ENCODE data around the gene RPS8. TPM values are rescaled to one million over a fixed set of nuclear protein-coding genes. Genes with fewer than 3 reads are reported as not detected.

Gene RPS8
- total RNA-seq, 6 donors from 2014 or later: 507 to 1,439 (median 1,183) TPM

DNA sequence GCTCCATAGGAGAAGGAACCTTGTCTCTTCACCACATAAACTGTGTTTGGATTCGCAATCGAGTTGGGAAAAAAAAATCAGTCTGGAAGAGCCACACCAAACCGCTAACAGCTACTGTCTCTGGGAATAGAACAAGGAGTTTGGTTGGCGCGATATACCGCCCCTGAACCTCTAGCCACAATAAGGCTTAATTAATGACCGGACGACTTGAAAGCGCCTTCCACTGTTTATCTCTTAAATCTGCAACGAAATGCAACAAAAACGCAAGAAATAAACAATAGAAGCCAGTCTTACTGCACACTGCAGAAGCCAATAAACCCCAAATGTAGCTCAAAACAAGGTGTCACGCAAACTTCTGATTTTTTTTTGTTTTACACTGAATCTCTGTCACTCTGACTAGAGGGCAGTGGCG is 43.9 kb downstream of the RPS8 start:
- Histone ChIP-seq H3K27ac (peak overlapping the region; percentile 86 to 96 (median 91)), H3K36me3 (peaks cover 0 to 4% (median 0%) of the 10 kb centered on the region in 4 donors), H3K4me3 (peak overlapping the region in 3 of 4 donors; percentile 48 to 61 (median 54)), H3K4me1 (peaks cover 16 to 43% (median 24%) of the 10 kb centered on the region in 4 donors), H3K27me3 (no peaks in the 10 kb centered on the region), H3K9me3 (no peaks in the 10 kb centered on the region)
- TF ChIP-seq EP300 (IDR thresholded peaks at IDR 0.05) (no peak), POLR2A (IDR thresholded peaks at IDR 0.05) (no peak), POLR2AphosphoS5 (IDR thresholded peaks at IDR 0.05) (no peak)
- TF ChIP-seq, protein P1, sequence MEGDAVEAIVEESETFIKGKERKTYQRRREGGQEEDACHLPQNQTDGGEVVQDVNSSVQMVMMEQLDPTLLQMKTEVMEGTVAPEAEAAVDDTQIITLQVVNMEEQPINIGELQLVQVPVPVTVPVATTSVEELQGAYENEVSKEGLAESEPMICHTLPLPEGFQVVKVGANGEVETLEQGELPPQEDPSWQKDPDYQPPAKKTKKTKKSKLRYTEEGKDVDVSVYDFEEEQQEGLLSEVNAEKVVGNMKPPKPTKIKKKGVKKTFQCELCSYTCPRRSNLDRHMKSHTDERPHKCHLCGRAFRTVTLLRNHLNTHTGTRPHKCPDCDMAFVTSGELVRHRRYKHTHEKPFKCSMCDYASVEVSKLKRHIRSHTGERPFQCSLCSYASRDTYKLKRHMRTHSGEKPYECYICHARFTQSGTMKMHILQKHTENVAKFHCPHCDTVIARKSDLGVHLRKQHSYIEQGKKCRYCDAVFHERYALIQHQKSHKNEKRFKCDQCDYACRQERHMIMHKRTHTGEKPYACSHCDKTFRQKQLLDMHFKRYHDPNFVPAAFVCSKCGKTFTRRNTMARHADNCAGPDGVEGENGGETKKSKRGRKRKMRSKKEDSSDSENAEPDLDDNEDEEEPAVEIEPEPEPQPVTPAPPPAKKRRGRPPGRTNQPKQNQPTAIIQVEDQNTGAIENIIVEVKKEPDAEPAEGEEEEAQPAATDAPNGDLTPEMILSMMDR (IDR thresholded peaks at IDR 0.05): no peak
- 2 to 3% methylated on average over 13 of the region's 13 CpGs for whole genome bisulfite sequencing, 2 donors
- DNase-seq: no peak
- ATAC-seq (ENCODE audit: low FRiP score in 2 of 2): peak in 1 of 2 donors; percentile 7

DNA sequence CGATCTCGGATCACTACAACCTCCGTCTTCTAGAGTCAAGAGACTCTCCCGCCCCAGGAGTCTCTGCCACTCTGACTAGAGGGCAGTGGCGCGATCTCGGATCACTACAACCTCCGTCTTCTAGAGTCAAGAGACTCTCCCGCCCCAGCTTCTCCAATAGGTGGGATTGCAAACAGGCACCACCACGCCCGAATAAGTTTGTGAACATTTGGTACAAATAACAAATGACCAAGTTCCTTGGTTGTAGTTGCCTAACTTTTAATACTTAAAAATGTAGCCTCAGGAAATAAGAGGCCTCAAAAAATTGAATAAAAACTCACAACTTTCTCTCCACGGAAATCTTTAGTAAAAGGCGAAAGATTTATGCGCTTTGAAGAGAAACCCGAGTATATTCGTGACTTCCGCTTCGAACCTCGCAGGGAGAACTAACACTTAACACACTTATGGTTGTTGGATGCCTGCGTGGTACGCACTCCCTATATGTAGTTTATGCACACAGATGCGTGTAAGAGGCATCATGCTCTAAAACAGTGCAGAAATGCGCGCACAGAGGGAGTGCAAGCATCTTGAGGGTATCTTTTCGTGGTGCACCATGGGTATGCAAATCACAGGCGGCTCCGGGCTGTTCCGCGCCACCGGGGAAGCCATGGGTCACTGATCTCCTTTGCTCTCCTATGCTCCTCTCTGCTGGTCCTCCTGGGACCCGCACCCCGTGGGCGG is 44.4 kb downstream of the RPS8 start:
- TF ChIP-seq, protein P1 (IDR thresholded peaks at IDR 0.05): peak in 4 of 6 experiments; percentile 9 to 47 (median 29)
- TF ChIP-seq POLR2AphosphoS5 (IDR thresholded peaks at IDR 0.05) (peak; percentile 79 to 96), POLR2A (IDR thresholded peaks at IDR 0.05) (peak in 3 of 4 donors; percentile 44 to 91 (median 87)), EP300 (IDR thresholded peaks at IDR 0.05) (no peak)
- H3K4me1 ChIP-seq: peaks cover 15 to 37% (median 20%) of the 10 kb centered on the region in 4 donors
- H3K27ac ChIP-seq: peak overlapping the region; percentile 86 to 96 (median 91)
- H3K9me3 ChIP-seq: no peaks in the 10 kb centered on the region
- 1 to 3% methylated on average over 25 to 33 of the region's 33 CpGs for WGBS, 2 donors
- no peaks in the 10 kb centered on the region for H3K27me3 ChIP-seq
- peaks cover 0 to 4% (median 0%) of the 10 kb centered on the region in 4 donors for H3K36me3 ChIP-seq
- peak overlapping the region; percentile 11 to 61 (median 51) for H3K4me3 ChIP-seq
- DNase-seq (peak in 1 of 2 donors; percentile 83), ATAC-seq (ENCODE audit: low FRiP score in 2 of 2) (peak; percentile 88 to 94)

DNA sequence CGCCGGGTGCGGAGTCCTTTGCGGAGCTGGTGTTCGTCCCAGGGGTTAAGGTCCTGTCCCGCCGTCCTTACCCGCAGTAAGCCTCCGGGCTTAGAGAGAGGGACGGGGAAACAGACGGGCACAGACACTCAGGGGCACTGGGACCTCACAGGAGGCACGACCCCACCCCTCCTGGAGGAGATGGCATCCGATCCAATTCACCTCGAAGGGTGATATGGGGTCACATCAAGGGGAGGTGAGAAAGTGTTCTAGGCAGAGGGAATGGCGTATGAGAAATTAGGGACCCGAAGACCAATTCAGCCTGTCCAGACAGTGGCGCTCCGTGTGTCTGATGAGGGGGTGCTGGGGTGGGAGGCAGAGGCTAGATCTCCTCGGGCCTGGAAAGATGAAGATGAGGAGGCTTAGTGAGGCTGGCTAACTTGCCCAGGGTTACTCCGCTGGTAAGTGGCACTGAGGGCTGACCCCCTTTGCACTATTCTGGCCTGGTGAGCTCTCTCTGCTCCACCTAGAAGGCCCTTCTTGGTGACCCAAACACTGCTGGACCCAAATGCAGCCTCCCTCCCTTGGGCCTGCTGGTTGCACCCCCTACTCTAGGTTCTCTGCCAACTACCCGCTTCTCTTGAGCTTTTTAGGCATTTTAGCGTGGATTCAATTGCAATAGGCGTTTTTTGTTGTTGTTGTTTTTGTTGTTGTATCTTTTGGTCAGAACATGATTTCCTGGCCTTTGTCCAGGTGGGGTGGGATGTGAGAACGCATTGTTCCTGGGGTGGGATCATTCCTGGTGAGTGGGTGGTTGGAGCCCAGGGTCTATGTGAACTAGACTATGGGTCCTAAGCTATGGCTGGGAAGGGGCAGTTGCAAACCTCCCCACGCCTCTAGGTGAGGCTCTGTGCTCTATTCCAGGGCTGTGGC is 45.2 kb downstream of the RPS8 start:
- Histone ChIP-seq H3K4me1 (peaks cover 15 to 29% (median 17%) of the 10 kb centered on the region in 4 donors), H3K27me3 (no peaks in the 10 kb centered on the region), H3K36me3 (peaks cover 0 to 4% (median 0%) of the 10 kb centered on the region in 4 donors), H3K9me3 (no peaks in the 10 kb centered on the region), H3K27ac (peak overlapping the region; percentile 86 to 96 (median 91)), H3K4me3 (peak overlapping the region; percentile 11 to 61 (median 51))
- DNase-seq (peak in 1 of 2 donors; percentile 91), ATAC-seq (ENCODE audit: low FRiP score in 2 of 2) (peak; percentile 27 to 70)
- 33 to 36% methylated on average over 20 to 23 of the region's 25 CpGs for WGBS, 2 donors
- TF ChIP-seq POLR2AphosphoS5 (IDR thresholded peaks at IDR 0.05) (no peak), POLR2A (IDR thresholded peaks at IDR 0.05) (no peak), EP300 (IDR thresholded peaks at IDR 0.05) (no peak)
- TF ChIP-seq, protein P1 (IDR thresholded peaks at IDR 0.05): no peak

DNA sequence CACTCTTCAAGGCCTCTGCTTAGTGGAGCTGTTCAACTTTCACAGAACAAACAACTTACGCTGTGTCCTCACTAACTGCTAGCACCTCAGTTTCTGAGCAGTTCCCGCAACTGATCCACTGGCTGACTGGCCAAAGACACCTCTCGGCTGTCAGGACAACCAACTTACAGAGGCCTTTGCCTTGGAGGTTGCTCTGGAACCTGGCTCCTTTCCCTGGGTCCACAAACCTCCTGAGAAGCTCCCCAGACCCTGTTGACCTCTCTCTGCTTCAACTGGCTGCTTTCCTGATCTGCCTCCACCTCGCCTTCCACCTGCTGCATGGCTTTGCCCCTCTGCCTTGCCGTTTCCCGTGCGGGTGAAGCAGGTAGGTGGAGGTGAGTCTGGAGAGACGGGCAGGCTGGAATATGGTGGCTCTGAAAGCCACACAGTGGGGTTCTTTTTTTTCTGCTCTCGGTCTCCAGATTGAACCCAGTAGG is 45.9 kb downstream of the RPS8 start:
- Histone ChIP-seq H3K4me1 (peaks cover 16 to 28% (median 20%) of the 10 kb centered on the region in 4 donors), H3K27me3 (no peaks in the 10 kb centered on the region), H3K36me3 (no peaks in the 10 kb centered on the region), H3K27ac (peak overlapping the region in 3 of 4 donors; percentile 86 to 93 (median 89)), H3K9me3 (no peaks in the 10 kb centered on the region), H3K4me3 (peak overlapping the region in 1 of 4 donors; percentile 61)
- TF ChIP-seq, protein P1 (IDR thresholded peaks at IDR 0.05): no peak
- ATAC-seq (ENCODE audit: low FRiP score in 2 of 2): no peak
- 84 to 90% methylated on average over 7 to 9 of the region's 9 CpGs for WGBS, 2 donors
- DNase-seq: no peak
